Measurements from ENCODE around the gene PRKAR1B.

PRKAR1B gene

DNA sequence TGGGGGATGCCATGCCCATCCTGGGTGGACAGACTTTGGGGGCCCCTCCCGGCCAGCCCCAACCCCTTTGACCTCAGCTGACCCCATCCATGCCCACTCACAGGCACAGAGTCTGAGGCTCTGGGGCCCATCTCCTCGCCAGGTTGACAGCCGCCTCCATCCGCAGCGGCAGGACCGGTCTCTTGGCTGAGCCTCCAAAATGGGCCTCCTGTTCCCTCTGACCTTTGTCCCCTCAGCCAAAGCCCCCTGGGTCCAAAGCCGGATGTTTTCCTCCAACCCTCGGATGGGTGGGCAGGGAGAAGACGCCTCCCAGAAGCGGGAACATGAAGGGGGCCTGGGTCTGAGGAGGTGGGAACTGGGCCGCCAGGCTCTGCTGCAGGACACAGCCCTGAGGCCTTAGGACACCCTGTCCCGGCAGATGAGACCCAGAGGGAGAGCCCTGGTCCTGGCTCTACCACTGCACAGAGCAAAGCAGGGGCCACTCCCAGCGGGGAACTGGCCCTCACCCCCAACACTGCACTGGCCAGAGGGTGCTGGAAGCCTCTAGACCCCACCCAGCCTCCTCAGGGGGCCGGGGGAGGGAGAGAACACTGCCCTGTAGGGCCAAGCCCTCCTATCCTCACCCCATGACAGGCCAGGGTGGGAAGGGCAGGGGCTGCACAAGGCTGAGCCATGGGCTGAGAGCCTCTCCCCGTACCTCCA, 220.0 kb downstream of the PRKAR1B start:
- no peaks in the 10 kb centered on the region for H3K9me3 ChIP-seq (ENCODE audit: severe bottlenecking)
- H3K27me3 ChIP-seq (ENCODE audit: insufficient read depth, poor library complexity, severe bottlenecking): no peaks in the 10 kb centered on the region
- H3K27ac ChIP-seq (ENCODE audit: poor library complexity, severe bottlenecking): no peak overlapping the region
- DNase-seq (ENCODE audit: low spot score): peak; percentile 36
- peaks cover 73% of the 10 kb centered on the region for H3K36me3 ChIP-seq (ENCODE audit: low read depth)
- H3K4me3 ChIP-seq (ENCODE audit: severe bottlenecking): no peak overlapping the region
- no peak for ATAC-seq (ENCODE audit: low read depth)
- TF ChIP-seq CTCF (IDR thresholded peaks at IDR 0.05; ENCODE audit: poor library complexity, severe bottlenecking): no peak
- peaks cover 7% of the 10 kb centered on the region for H3K4me1 ChIP-seq (ENCODE audit: insufficient read depth, poor library complexity, severe bottlenecking)

DNA sequence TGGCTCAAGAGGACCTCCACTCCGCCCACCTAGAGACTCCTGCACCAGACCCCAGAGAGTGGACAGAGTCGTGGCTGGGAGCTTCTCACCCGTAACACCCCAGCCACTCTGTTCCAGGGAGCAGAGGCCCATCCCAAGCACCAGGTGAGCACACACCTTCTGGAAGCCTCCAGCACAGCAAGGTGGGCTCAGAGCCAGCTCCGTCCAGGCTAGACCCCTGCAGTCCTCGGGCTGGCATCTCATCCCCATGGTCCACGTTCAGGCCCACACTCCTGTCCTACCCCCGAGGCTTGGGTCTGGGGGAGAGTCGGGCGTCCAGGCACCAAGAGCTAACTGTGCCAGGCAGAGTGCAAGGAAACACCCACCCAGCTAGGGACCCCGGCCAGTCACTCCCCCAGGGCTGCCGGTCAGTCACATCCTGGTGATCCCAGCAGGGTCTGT, 220.7 kb downstream of the PRKAR1B start:
- TF ChIP-seq CTCF (IDR thresholded peaks at IDR 0.05; ENCODE audit: poor library complexity, severe bottlenecking): no peak
- Histone ChIP-seq H3K36me3 (ENCODE audit: low read depth) (peaks cover 74% of the 10 kb centered on the region), H3K4me3 (ENCODE audit: severe bottlenecking) (no peak overlapping the region)

GRCh38 chr7:505171-505570, 221.9 kb downstream of the PRKAR1B start:
- Histone ChIP-seq H3K36me3 (ENCODE audit: low read depth) (peaks cover 84% of the 10 kb centered on the region), H3K9me3 (ENCODE audit: severe bottlenecking) (no peaks in the 10 kb centered on the region), H3K27ac (ENCODE audit: poor library complexity, severe bottlenecking) (no peak overlapping the region), H3K27me3 (ENCODE audit: insufficient read depth, poor library complexity, severe bottlenecking) (no peaks in the 10 kb centered on the region), H3K4me1 (ENCODE audit: insufficient read depth, poor library complexity, severe bottlenecking) (no peaks in the 10 kb centered on the region), H3K4me3 (ENCODE audit: severe bottlenecking) (no peak overlapping the region)
- no peak for TF ChIP-seq CTCF (IDR thresholded peaks at IDR 0.05; ENCODE audit: poor library complexity, severe bottlenecking)
- ATAC-seq (ENCODE audit: low read depth) (no peak), DNase-seq (ENCODE audit: low spot score) (no peak)

More for the DNA sequence above, 220.7 kb downstream of the PRKAR1B start:
- peak; percentile 48 for DNase-seq (ENCODE audit: low spot score)
- Histone ChIP-seq H3K27me3 (ENCODE audit: insufficient read depth, poor library complexity, severe bottlenecking) (no peaks in the 10 kb centered on the region), H3K27ac (ENCODE audit: poor library complexity, severe bottlenecking) (no peak overlapping the region), H3K4me1 (ENCODE audit: insufficient read depth, poor library complexity, severe bottlenecking) (peaks cover under 1% of the 10 kb centered on the region), H3K9me3 (ENCODE audit: severe bottlenecking) (no peaks in the 10 kb centered on the region)
- no peak for ATAC-seq (ENCODE audit: low read depth)

DNA sequence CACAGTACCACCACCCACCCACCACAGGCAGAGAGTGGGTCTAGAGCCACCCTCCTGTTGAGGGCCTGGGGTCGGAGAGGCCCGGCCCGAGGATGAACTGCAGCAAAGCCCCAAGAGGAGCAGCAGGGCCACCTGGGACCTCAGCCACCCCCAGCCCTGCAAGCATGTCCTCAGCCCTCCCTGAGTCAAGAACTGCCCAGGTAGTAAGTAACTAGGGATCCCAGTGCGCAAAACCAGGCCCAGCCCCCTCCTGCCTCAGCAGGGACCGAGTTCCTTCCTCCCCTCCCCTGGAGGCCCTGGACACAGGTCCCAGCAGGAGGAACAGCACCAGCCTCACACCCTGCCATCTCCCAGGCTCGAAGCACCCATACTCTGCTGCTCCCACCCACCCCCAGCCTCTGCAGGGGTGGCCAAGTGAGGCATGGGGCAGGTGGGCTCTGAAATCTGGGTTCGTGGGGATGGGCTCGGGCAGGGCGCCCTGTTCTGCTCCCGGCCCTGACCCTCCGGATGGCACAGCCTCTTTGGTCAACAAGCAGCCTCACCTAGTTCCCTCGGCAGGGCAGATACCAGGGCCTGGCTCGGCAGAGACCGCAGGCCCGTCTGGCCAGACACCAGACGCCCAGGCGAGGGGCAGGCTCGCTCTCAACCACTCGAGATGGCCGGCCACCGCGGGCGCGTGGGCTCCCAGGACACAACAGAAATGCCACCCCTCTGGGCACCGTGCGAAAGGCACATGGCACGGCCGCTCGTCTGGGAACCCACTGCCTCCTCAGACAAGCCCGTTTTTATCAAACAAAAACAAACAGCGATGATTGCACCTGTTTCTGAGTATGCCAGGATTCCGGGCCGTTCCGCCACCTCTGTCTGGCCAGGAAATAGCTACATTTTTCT, 222.6 kb downstream of the PRKAR1B start:
- Histone ChIP-seq H3K4me3 (ENCODE audit: severe bottlenecking) (no peak overlapping the region), H3K4me1 (ENCODE audit: insufficient read depth, poor library complexity, severe bottlenecking) (no peaks in the 10 kb centered on the region), H3K36me3 (ENCODE audit: low read depth) (peaks cover 84% of the 10 kb centered on the region), H3K27ac (ENCODE audit: poor library complexity, severe bottlenecking) (no peak overlapping the region), H3K9me3 (ENCODE audit: severe bottlenecking) (no peaks in the 10 kb centered on the region), H3K27me3 (ENCODE audit: insufficient read depth, poor library complexity, severe bottlenecking) (no peaks in the 10 kb centered on the region)
- ATAC-seq (ENCODE audit: low read depth): 0 out of 3 replicates have a peak, but pooled peaks have one; percentile 15
- TF ChIP-seq CTCF (IDR thresholded peaks at IDR 0.05; ENCODE audit: poor library complexity, severe bottlenecking): no peak
- peak; percentile 57 for DNase-seq (ENCODE audit: low spot score)

Data from RWPE2 (cell line).